Ascending aorta (tissue), 2 donors: ENCODE results near the gene NMT2. TPM values are rescaled to one million over a fixed set of nuclear protein-coding genes. Genes with fewer than 3 reads are reported as not detected.
A peak's percentile ranks its signal among the peaks of the same experiment; 100 is the strongest.

Source experiments
- DNase-seq, 2 donors: peaks; one replicate each; pipeline ENCODE4 v3.0.0-alpha.2; 2019; ENCODE audit warnings: low spot score in 2 of 2
- H3K27ac ChIP-seq, 2 donors: fragments of 200-600 bp; sonication (generic); one replicate each; pipeline ENCODE4 v1.5.1; 2016 to 2017; ENCODE audit warnings: mild to moderate bottlenecking in 1 of 2
- H3K27me3 ChIP-seq: fragments of 200-600 bp; sonication (generic); one replicate; pipeline ENCODE4 v1.5.1; 2017
- H3K36me3 ChIP-seq, 2 donors: fragments of 200-600 bp; sonication (generic); one replicate each; pipeline ENCODE4 v1.5.1; 2016
- H3K4me1 ChIP-seq, 2 donors: fragments of 200-600 bp; sonication (generic); one replicate each; pipeline ENCODE4 v1.5.1; 2016 to 2017; ENCODE audit warnings: mild to moderate bottlenecking in 1 of 2
- H3K4me3 ChIP-seq, 2 donors: fragments of 200-600 bp; sonication (generic); one replicate each; pipeline ENCODE4 v1.5.1; 2016 to 2017; ENCODE audit warnings: mild to moderate bottlenecking in 1 of 2
- H3K9me3 ChIP-seq, 2 donors: fragments of 200-600 bp; sonication (generic); one replicate each; pipeline ENCODE4 v1.5.1; 2016
- intact Hi-C: fragments of 100-400 bp; cut with DNase I; formaldehyde crosslinking; loops from one replicate; pipeline ENCODE4 v1.15.1; 2023
- total RNA-seq: library from RNA; depleted of rRNA; stranded (reverse); fragments of >200 nt; gene quantifications from one replicate; pipeline ENCODE4 v1.1.0, GENCODE V29; 2016
- TF ChIP-seq, protein P1 (sequence below), 3 experiments: fragments of 200-600 bp in 2 of 3; fragments of 450-650 bp in 1 of 3; sonication (generic) in 2 of 3; IDR thresholded peaks; one replicate each; pipeline ENCODE4 v1.5.1; 2016 to 2019; ENCODE audit warnings: antibody characterized with exemption in 3 of 3, mild to moderate bottlenecking in 1 of 3, moderate library complexity in 1 of 3

The NMT2 gene
- total RNA-seq, 1 donor from 2014 or later, result 11.9 TPM

DNA sequence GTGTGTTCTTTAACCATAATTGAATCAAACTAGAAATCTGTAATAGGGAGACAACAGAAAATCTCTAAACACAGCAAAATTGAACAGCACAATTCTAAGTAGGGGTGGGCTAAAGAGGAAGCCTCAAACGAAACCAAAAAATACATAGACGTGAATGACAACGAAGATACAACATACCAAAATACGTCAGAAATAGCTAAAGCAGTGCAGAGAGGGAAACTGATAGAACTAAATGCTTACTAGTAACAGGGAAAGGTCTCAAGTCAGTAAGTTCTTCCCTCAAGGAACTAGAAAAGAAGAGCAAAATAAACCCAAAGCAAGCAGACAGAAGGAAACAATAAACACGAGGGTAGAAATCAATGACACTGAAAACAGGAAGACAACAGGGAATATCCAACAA is 52.3 kb downstream of the NMT2 start:
- no peak for DNase-seq
- Histone ChIP-seq H3K4me1 (no peaks in the 10 kb centered on the region), H3K4me3 (no peak overlapping the region), H3K27ac (no peak overlapping the region), H3K9me3 (no peaks in the 10 kb centered on the region), H3K36me3 (peaks cover 16 to 58% of the 10 kb centered on the region in 2 donors), H3K27me3 (no peaks in the 10 kb centered on the region)
- intact Hi-C loops, result no loop called here
- TF ChIP-seq, protein P1, sequence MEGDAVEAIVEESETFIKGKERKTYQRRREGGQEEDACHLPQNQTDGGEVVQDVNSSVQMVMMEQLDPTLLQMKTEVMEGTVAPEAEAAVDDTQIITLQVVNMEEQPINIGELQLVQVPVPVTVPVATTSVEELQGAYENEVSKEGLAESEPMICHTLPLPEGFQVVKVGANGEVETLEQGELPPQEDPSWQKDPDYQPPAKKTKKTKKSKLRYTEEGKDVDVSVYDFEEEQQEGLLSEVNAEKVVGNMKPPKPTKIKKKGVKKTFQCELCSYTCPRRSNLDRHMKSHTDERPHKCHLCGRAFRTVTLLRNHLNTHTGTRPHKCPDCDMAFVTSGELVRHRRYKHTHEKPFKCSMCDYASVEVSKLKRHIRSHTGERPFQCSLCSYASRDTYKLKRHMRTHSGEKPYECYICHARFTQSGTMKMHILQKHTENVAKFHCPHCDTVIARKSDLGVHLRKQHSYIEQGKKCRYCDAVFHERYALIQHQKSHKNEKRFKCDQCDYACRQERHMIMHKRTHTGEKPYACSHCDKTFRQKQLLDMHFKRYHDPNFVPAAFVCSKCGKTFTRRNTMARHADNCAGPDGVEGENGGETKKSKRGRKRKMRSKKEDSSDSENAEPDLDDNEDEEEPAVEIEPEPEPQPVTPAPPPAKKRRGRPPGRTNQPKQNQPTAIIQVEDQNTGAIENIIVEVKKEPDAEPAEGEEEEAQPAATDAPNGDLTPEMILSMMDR (IDR thresholded peaks at IDR 0.05), result no peak

DNA sequence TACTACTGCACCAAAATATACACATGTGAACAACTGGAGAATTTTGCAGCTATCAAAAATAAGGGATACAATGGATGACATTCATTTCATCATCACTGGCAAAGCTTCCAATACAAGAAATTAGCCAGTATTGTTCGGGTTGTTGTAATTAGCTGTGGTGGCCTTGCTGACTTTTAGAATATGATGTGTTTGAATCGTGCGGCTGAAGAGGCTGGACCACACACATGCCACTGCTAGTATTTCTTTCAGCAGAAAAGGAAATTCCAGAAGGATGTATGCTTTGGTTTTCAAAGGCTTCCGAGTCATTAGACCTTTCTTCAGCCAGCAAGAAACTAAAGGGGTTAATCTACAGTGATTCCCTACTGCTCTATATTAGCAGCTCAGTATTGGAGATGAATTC is 54.7 kb downstream of the NMT2 start:
- Histone ChIP-seq H3K9me3 (no peaks in the 10 kb centered on the region), H3K4me3 (no peak overlapping the region), H3K4me1 (no peaks in the 10 kb centered on the region), H3K36me3 (peaks cover 11 to 52% of the 10 kb centered on the region in 2 donors), H3K27me3 (no peaks in the 10 kb centered on the region), H3K27ac (no peak overlapping the region)
- intact Hi-C loops, result no loop called here
- TF ChIP-seq, protein P1 (IDR thresholded peaks at IDR 0.05), result no peak
- DNase-seq, result no peak

DNA sequence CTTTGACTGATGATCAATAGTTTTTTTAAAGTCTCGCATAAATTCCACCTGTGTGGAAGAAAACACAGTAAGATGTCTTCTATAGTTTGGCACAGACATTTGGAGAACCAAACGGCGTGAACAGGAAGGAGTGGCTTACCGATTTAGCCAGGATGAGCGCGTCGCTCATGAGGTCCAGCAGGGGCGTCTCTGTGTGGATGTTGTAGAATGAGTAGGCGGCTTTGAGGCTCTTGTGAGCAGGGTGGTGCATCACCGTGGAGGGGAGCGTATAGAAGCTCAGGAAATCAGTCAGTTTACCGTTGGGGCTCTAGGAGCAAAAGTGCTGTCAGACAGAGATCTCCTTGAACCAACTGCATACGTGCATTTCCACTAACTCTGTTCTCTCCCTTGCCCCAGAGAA is 55.8 kb downstream of the NMT2 start:
- Histone ChIP-seq H3K4me1 (no peaks in the 10 kb centered on the region), H3K27me3 (no peaks in the 10 kb centered on the region), H3K27ac (no peak overlapping the region), H3K4me3 (no peak overlapping the region), H3K9me3 (no peaks in the 10 kb centered on the region), H3K36me3 (peaks cover 22 to 49% of the 10 kb centered on the region in 2 donors)
- TF ChIP-seq, protein P1 (IDR thresholded peaks at IDR 0.05), result no peak
- no peak for DNase-seq
- intact Hi-C loops, result no loop called here

DNA sequence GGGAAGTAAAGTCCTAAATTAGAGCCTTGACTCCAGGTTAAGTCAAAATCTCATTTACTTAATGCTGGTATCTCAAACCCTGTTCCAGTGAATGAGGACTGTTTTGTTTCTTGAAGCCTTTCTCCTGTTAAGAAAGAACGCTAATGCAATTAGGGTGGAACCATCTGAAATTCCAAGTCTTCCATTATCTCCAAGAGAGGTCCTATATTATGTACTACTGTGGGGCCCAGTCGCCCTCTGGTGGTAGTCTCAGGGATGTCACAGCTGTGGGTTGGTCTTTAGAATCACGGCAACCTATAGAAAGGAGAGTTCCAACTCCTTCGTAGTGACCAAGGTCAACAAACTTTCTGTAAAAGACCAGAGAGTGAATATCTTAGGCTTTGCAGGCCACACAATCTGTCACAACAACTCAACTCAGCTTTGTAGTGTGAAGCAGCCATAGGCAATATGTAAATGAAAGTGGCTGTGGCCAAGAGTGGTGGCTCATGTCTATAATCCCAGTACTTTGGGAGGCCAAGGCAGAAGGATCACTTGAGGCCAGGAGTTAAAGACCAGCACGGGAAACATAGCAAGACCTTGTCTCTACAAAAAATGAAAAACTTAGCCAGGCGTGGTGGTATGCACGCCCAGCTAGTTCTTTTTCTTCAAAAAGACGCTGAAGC is 62.0 kb downstream of the NMT2 start:
- Histone ChIP-seq H3K4me1 (no peaks in the 10 kb centered on the region), H3K4me3 (no peak overlapping the region), H3K27ac (no peak overlapping the region), H3K36me3 (peaks cover 42 to 62% of the 10 kb centered on the region in 2 donors), H3K9me3 (no peaks in the 10 kb centered on the region), H3K27me3 (no peaks in the 10 kb centered on the region)
- intact Hi-C loops, result loop anchor here (2.0 kb wide), 1 partner anchor 608 kb away; no protein-coding TSS in a partner anchor
- peak in 1 of 2 donors; percentile 87 for DNase-seq
- TF ChIP-seq, protein P1 (IDR thresholded peaks at IDR 0.05), result peak; percentile 80 to 89 (median 88)

DNA sequence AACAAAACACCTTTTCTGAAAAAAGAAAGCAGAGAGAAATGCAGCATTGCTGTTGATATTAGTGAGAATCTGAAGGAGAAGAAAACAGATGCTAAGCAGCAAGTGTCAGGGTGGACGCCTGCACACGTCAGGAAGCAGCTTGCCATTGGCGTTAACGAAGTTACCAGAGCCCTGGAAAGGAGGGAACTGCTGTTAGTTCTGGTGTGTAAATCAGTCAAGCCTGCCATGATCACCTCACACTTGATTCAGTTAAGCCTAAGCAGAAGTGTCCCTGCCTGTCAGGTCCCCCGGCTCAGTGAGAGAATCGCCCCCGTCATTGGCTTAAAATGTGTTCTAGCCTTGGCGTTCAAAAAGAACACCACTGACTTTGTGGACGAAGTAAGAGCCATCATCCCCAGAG is 65.0 kb downstream of the NMT2 start:
- peaks cover 33 to 58% of the 10 kb centered on the region in 2 donors for H3K36me3 ChIP-seq
- H3K4me3 ChIP-seq, result no peak overlapping the region
- H3K9me3 ChIP-seq, result no peaks in the 10 kb centered on the region
- DNase-seq, result no peak
- TF ChIP-seq, protein P1 (IDR thresholded peaks at IDR 0.05), result no peak
- no peak overlapping the region for H3K27ac ChIP-seq
- H3K27me3 ChIP-seq, result no peaks in the 10 kb centered on the region
- H3K4me1 ChIP-seq, result peaks cover under 1 to 10% of the 10 kb centered on the region in 2 donors
- intact Hi-C loops, result no loop called here
